Right lobe of liver (tissue), 6 donors: ENCODE results near the gene COMMD9. TPM values are rescaled to one million over a fixed set of nuclear protein-coding genes. Genes with fewer than 3 reads are reported as not detected.

Source experiments
- ATAC-seq, 4 donors: fragments of 200-7000 bp; cut with Tn5 transposase; one replicate each; pipeline ENCODE4 v1.9.1; 2020; ENCODE audit warnings: mild to moderate bottlenecking in 4 of 4, moderate library complexity in 4 of 4
- DNase-seq, 3 donors: peaks; one replicate each; pipeline ENCODE4 v3.0.0-alpha.2; 2020
- H3K27ac ChIP-seq, 3 donors: fragments of 200-600 bp; one replicate each; pipeline ENCODE4 v1.8.0; 2022
- H3K27me3 ChIP-seq, 2 donors: fragments of 200-600 bp; one replicate each; pipeline ENCODE4 v1.8.0; 2022
- H3K36me3 ChIP-seq, 4 donors: fragments of 200-600 bp; sonication (generic) in 1 of 4; one replicate each; pipeline versions ENCODE4 v1.5.1 to v1.8.0; 2017 to 2022; ENCODE audit warnings: control low read depth in 1 of 4
- H3K4me1 ChIP-seq, 4 donors: fragments of 200-600 bp; sonication (generic) in 1 of 4; one replicate each; pipeline versions ENCODE4 v1.5.1 to v1.8.0; 2017 to 2022; ENCODE audit warnings: control low read depth in 1 of 4
- H3K4me3 ChIP-seq, 3 donors: fragments of 200-600 bp; one replicate each; pipeline ENCODE4 v1.8.0; 2022
- H3K9me3 ChIP-seq, 4 donors: fragments of 200-600 bp; sonication (generic) in 1 of 4; one replicate each; pipeline versions ENCODE4 v1.5.1 to v1.8.0; 2017 to 2022; ENCODE audit warnings: control low read depth in 1 of 4
- POLR2A ChIP-seq: fragments of 450-650 bp; IDR thresholded peaks from one replicate; pipeline ENCODE4 v1.6.1; 2017; ENCODE audit warnings: antibody characterized with exemption, mild to moderate bottlenecking
- WGBS: methylation state at CpG from one replicate; pipeline ENCODE4 v1.1.6; 2018; ENCODE audit warnings: low coverage, low lambda C conversion rate; ENCODE audit not compliant: insufficient coverage; ENCODE audit errors: missing lambda C conversion rate; 5-methylcytosine and 5-hydroxymethylcytosine counted together
- intact Hi-C, 2 donors: fragments of 100-400 bp; cut with DNase I; formaldehyde crosslinking; loops; one replicate each; pipeline versions ENCODE4 v1.11.2 to v1.14.1; 2022
- total RNA-seq, 6 experiments: library from RNA; depleted of rRNA in 2 of 6; stranded (reverse); fragments of >200 nt in 2 of 6; fragmentation: NEBNext Ultra II Directional in 3 of 6; extraction: Animal tissue kit (Norgen Biotek cat#: 25700) in 3 of 6; gene quantifications; one replicate each; pipeline versions ENCODE4 v1.1.0 to v1.2.4, GENCODE V29; 2016 to 2023
- TF ChIP-seq, protein P1 (sequence below), 4 donors: fragments of 200-600 bp in 3 of 4; fragments of 450-650 bp in 1 of 4; IDR thresholded peaks; one replicate each; pipeline versions ENCODE4 v1.5.1 to v1.8.0; 2016 to 2022; ENCODE audit warnings: antibody characterized with exemption in 4 of 4, mild to moderate bottlenecking in 2 of 4
- donor health status: DM: no; HTN: yes; CAD: no.
- donor health status: DM: no; HTN: no; CAD: no.
- donor health status: DM: no; HTN: no; CAD: no.
- donor health status: DM: no; HTN: yes; CAD: no.
- donor health status: DM: no; HTN: yes; CAD: no.

The COMMD9 gene
- total RNA-seq, 6 experiments from 2014 or later: 30.6 to 41.4 (median 34.6) TPM

DNA sequence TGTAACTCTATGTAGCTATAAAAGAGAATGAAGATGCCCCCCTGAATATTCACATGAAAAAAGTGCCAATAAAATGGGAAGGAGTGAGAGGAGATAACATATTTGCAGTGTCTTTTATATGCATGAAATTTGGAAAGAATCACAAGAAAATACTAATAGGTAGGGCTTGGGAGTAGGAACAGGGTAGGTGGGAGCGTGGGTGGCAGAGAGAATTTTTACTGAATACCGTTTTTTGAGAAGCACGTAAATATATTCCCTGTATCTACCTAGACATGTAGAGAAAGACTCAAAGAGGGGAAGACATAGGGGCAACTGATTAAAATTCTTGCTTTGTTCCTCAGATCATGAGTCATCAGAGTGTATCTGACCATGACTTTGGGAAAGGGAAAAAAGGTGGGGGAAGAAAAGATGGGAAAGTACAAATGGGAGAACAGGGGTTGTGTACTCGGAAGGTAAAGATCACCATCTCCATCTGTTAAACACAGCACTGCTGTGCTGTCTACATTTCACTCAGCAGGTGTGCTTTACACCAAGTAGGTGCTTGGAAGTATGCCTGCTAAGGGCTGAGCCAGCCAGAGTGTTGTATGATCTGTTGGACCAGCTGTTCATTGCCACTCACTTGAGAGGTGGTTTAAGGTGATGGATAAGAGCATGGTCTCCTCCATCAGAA lies 22.8 kb upstream of the COMMD9 start:
- H3K36me3 ChIP-seq: no peaks in the 10 kb centered on the region
- intact Hi-C loops: no loop called here
- H3K27me3 ChIP-seq: no peaks in the 10 kb centered on the region
- DNase-seq: no peak
- H3K27ac ChIP-seq: no peak overlapping the region
- ATAC-seq: no peak
- WGBS: 70% methylated on average over 4 of the region's 4 CpGs
- TF ChIP-seq, protein P1, sequence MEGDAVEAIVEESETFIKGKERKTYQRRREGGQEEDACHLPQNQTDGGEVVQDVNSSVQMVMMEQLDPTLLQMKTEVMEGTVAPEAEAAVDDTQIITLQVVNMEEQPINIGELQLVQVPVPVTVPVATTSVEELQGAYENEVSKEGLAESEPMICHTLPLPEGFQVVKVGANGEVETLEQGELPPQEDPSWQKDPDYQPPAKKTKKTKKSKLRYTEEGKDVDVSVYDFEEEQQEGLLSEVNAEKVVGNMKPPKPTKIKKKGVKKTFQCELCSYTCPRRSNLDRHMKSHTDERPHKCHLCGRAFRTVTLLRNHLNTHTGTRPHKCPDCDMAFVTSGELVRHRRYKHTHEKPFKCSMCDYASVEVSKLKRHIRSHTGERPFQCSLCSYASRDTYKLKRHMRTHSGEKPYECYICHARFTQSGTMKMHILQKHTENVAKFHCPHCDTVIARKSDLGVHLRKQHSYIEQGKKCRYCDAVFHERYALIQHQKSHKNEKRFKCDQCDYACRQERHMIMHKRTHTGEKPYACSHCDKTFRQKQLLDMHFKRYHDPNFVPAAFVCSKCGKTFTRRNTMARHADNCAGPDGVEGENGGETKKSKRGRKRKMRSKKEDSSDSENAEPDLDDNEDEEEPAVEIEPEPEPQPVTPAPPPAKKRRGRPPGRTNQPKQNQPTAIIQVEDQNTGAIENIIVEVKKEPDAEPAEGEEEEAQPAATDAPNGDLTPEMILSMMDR (IDR thresholded peaks at IDR 0.05): no peak
- no peak for TF ChIP-seq POLR2A
- H3K9me3 ChIP-seq: no peaks in the 10 kb centered on the region
- H3K4me3 ChIP-seq: no peak overlapping the region
- H3K4me1 ChIP-seq: no peaks in the 10 kb centered on the region

DNA sequence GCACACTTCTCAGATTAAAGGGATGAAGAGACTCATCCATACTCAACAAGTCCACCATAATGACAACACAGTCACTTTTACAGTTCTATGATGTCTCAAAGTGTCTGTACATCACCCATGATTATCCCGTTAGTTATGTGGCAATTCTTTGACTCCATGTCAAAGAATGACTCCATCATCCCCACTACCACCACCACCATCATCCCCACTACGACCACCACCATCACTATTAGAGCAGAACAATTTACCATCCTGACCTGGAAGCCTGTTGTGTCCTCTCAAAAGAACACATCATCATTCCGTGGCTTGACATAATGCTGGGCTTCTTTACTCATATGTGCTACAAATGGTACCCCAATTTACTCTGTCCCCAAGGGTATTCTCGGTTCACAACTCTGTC lies 20.6 kb upstream of the COMMD9 start:
- Histone ChIP-seq H3K4me3 (no peak overlapping the region), H3K9me3 (no peaks in the 10 kb centered on the region), H3K27ac (no peak overlapping the region), H3K4me1 (no peaks in the 10 kb centered on the region), H3K36me3 (no peaks in the 10 kb centered on the region), H3K27me3 (no peaks in the 10 kb centered on the region)
- TF ChIP-seq POLR2A: no peak
- TF ChIP-seq, protein P1 (IDR thresholded peaks at IDR 0.05): no peak
- WGBS: 61% methylated on average over 4 of the region's 4 CpGs
- intact Hi-C loops: no loop called here
- ATAC-seq: peak in 1 of 4 donors; percentile 43
- no peak for DNase-seq

DNA sequence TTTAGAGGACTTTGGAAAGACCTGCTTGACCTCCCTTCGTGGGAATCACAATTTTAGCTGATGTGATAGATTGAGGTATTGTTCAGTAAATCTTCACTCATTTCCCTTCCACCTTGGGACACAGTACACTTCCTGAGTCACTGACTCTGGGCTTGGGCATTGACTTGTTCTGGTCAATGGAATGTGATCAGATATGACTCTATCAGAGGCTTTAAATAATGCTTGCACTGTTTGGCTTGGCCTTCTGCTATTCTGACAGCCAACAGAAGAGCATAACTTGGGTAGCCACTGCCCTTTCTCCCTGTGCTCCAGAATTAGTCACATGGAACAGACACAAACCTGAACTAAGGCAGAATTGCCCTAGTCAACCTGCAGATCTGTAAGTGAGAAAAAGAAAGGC lies 19.4 kb upstream of the COMMD9 start:
- intact Hi-C loops: no loop called here
- WGBS: 22% methylated on average over 1 of the region's 1 CpG
- no peak overlapping the region for H3K4me3 ChIP-seq
- H3K27ac ChIP-seq: no peak overlapping the region
- DNase-seq: no peak
- no peak for ATAC-seq
- H3K4me1 ChIP-seq: no peaks in the 10 kb centered on the region
- TF ChIP-seq POLR2A: no peak
- TF ChIP-seq, protein P1 (IDR thresholded peaks at IDR 0.05): no peak
- H3K9me3 ChIP-seq: no peaks in the 10 kb centered on the region
- no peaks in the 10 kb centered on the region for H3K36me3 ChIP-seq
- H3K27me3 ChIP-seq: no peaks in the 10 kb centered on the region

DNA sequence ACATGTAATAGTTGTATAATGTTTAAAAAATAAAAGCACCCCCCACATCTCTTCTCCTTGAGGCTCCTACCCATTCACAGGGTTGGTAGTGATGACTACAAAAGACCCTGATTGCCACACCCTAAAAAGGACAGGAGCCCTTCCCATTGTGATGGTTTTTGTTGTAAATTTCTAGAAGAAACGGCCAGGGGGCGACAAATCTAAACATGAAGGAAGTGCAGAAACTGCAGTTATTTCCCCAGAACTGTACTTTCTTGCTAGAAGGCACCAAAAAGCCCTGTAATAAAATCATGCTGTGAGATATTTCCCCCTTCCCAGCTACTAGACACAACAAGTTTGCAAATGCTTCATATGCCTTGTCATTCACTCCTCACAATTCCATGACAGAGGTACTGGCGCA lies 17.7 kb upstream of the COMMD9 start:
- Histone ChIP-seq H3K4me3 (no peak overlapping the region), H3K27me3 (no peaks in the 10 kb centered on the region), H3K27ac (no peak overlapping the region), H3K36me3 (no peaks in the 10 kb centered on the region), H3K4me1 (no peaks in the 10 kb centered on the region), H3K9me3 (no peaks in the 10 kb centered on the region)
- 40% methylated on average over 3 of the region's 3 CpGs for WGBS
- intact Hi-C loops: no loop called here
- ATAC-seq (peak in 2 of 4 donors; percentile 19 to 33), DNase-seq (no peak)
- no peak for TF ChIP-seq POLR2A
- TF ChIP-seq, protein P1 (IDR thresholded peaks at IDR 0.05): peak; percentile 7 to 33 (median 26)
